DOHH2 (cell line): ENCODE data around the gene TRAP1.
A peak's percentile ranks its signal among the peaks of the same experiment; 100 is the strongest.

Experiments used
- H3F3A ChIP-seq: fragments of 200-600 bp; sonication (generic), shearing (Covaris generic); 2 replicates; pipeline ENCODE4 v1.6.0; 2016; ENCODE audit warnings: antibody characterized with exemption, mild to moderate bottlenecking; ENCODE audit not compliant: control insufficient read depth, insufficient read depth
- H3K27ac ChIP-seq: fragments of 200-600 bp; sonication (generic); 2 replicates; pipeline ENCODE4 v1.5.1; 2014; ENCODE audit warnings: low read depth, mild to moderate bottlenecking, low read length, moderate library complexity
- H3K27me3 ChIP-seq: fragments of 200-600 bp; sonication (generic); 2 replicates; pipeline ENCODE4 v1.6.1; 2014; ENCODE audit warnings: mild to moderate bottlenecking, low read length, mixed read lengths; ENCODE audit not compliant: control insufficient read depth
- H3K36me3 ChIP-seq: fragments of 200-600 bp; sonication (generic); 2 replicates; pipeline ENCODE4 v1.6.1; 2014; ENCODE audit warnings: mild to moderate bottlenecking, low read length, moderate library complexity, mixed read lengths; ENCODE audit not compliant: control insufficient read depth
- H3K4me1 ChIP-seq: fragments of 200-600 bp; sonication (generic); 2 replicates; pipeline ENCODE4 v1.6.1; 2014; ENCODE audit warnings: mild to moderate bottlenecking, low read length, mixed read lengths; ENCODE audit not compliant: control insufficient read depth
- H3K4me2 ChIP-seq: fragments of 200-600 bp; sonication (generic); 2 replicates; pipeline ENCODE4 v1.6.0; 2014; ENCODE audit warnings: mild to moderate bottlenecking, low read length, moderate library complexity
- H3K4me3 ChIP-seq: fragments of 200-600 bp; sonication (generic); 2 replicates; pipeline ENCODE4 v1.5.1; 2014; ENCODE audit warnings: mild to moderate bottlenecking, low read length, mixed read lengths
- H3K79me2 ChIP-seq: fragments of 200-600 bp; sonication (generic); 2 replicates; pipeline ENCODE4 v1.6.1; 2014; ENCODE audit warnings: mild to moderate bottlenecking, low read length, mixed read lengths; ENCODE audit not compliant: control insufficient read depth
- H3K9me2 ChIP-seq: fragments of 200-600 bp; sonication (generic); replicated peaks from 2 replicates; pipeline ENCODE4 v1.6.1; 2014; ENCODE audit warnings: mild to moderate bottlenecking, low read length, mixed read lengths; ENCODE audit not compliant: control insufficient read depth
- H3K9me3 ChIP-seq: fragments of 200-600 bp; sonication (generic); 2 replicates; pipeline ENCODE4 v1.6.1; 2014; ENCODE audit warnings: antibody characterized with exemption, low read length, mixed read lengths; ENCODE audit not compliant: control insufficient read depth, insufficient read depth
- H4K20me1 ChIP-seq: fragments of 200-600 bp; sonication (generic); 2 replicates; pipeline ENCODE4 v1.6.0; 2014; ENCODE audit warnings: low read depth, mild to moderate bottlenecking, antibody characterized with exemption, low read length, moderate library complexity; ENCODE audit not compliant: control insufficient read depth, insufficient read depth
- EZH2phosphoT487 ChIP-seq: fragments of 200-600 bp; sonication (generic); IDR thresholded peaks from 2 replicates; pipeline ENCODE4 v1.6.1; 2017; ENCODE audit warnings: borderline replicate concordance, mild to moderate bottlenecking, antibody characterized with exemption, low read length, moderate library complexity, mixed read lengths
- TF ChIP-seq, protein P1 (sequence below): fragments of 200-600 bp; sonication (generic); IDR thresholded peaks from one replicate; pipeline ENCODE4 v1.5.1; 2014; ENCODE audit warnings: antibody characterized with exemption, mild to moderate bottlenecking, low read depth, low read length; ENCODE audit not compliant: poor library complexity, severe bottlenecking

The TRAP1 gene

DNA sequence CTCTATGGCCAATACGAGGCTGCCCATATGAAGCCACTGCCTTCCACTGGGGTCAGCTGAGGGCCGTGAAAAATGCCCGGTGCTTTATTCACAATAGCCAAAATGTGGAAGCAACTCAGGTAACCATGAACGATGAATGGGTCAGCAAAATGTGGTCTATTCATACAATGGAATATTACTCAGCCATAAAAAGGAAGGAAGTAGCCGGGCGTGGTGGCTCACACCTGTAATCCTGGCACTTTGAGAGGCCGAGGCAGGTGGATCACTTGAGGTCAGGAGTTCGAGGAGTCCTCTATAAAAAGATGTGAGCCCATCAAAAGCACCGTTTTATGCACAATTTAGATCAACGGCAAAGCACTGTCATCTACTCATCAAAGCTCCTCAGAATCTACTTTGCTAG, 5.2 kb upstream of the TRAP1 start:
- no peaks in the 10 kb centered on the region for H3K9me2 ChIP-seq
- H3K27me3 ChIP-seq, result no peaks in the 10 kb centered on the region
- TF ChIP-seq, protein P1, sequence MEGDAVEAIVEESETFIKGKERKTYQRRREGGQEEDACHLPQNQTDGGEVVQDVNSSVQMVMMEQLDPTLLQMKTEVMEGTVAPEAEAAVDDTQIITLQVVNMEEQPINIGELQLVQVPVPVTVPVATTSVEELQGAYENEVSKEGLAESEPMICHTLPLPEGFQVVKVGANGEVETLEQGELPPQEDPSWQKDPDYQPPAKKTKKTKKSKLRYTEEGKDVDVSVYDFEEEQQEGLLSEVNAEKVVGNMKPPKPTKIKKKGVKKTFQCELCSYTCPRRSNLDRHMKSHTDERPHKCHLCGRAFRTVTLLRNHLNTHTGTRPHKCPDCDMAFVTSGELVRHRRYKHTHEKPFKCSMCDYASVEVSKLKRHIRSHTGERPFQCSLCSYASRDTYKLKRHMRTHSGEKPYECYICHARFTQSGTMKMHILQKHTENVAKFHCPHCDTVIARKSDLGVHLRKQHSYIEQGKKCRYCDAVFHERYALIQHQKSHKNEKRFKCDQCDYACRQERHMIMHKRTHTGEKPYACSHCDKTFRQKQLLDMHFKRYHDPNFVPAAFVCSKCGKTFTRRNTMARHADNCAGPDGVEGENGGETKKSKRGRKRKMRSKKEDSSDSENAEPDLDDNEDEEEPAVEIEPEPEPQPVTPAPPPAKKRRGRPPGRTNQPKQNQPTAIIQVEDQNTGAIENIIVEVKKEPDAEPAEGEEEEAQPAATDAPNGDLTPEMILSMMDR, result no peak
- no peak for TF ChIP-seq EZH2phosphoT487
- no peak overlapping the region for H3K4me2 ChIP-seq
- peaks cover under 1% of the 10 kb centered on the region for H3K36me3 ChIP-seq
- 0 out of 2 replicates have a peak, but pooled peaks cover 2% of the 10 kb centered on the region for H3F3A ChIP-seq
- H3K9me3 ChIP-seq, result no peaks in the 10 kb centered on the region
- peaks cover 8% of the 10 kb centered on the region for H3K79me2 ChIP-seq
- H3K27ac ChIP-seq, result no peak overlapping the region
- no peak overlapping the region for H3K4me3 ChIP-seq
- peaks cover 13% of the 10 kb centered on the region for H3K4me1 ChIP-seq
- peaks cover 7% of the 10 kb centered on the region; the same call in 1 of the 2 replicates for H4K20me1 ChIP-seq

DNA sequence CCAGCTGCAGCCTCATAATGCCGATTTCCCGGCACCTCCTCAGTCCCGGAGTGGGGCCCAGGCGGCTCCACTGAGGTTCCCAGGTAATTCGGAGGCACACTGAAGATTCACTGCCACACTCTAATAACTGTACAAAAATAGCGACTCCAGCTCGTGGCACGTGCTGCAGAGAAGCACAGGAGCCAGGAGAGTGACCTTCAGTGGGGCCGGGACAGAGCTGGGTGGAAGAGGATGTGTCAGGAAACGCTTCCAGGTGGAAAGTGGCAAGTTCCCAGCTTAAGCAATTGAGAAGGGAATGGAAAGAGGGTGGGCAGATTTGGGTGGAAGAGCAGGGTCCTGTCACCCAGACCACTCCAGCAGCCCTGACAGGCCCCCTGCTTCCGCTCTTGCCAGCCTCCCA, 3.1 kb upstream of the TRAP1 start:
- peaks cover 29% of the 10 kb centered on the region for H3K79me2 ChIP-seq
- H3K4me3 ChIP-seq, result no peak overlapping the region
- H3F3A ChIP-seq, result no peaks in the 10 kb centered on the region
- peaks cover 15% of the 10 kb centered on the region for H3K36me3 ChIP-seq
- H3K4me1 ChIP-seq, result peaks cover 23% of the 10 kb centered on the region
- no peak overlapping the region for H3K4me2 ChIP-seq
- H3K9me3 ChIP-seq, result no peaks in the 10 kb centered on the region
- peaks cover 8% of the 10 kb centered on the region for H4K20me1 ChIP-seq
- H3K9me2 ChIP-seq, result no peaks in the 10 kb centered on the region
- no peak overlapping the region for H3K27ac ChIP-seq
- no peak for TF ChIP-seq EZH2phosphoT487
- TF ChIP-seq, protein P1, result no peak
- H3K27me3 ChIP-seq, result no peaks in the 10 kb centered on the region

DNA sequence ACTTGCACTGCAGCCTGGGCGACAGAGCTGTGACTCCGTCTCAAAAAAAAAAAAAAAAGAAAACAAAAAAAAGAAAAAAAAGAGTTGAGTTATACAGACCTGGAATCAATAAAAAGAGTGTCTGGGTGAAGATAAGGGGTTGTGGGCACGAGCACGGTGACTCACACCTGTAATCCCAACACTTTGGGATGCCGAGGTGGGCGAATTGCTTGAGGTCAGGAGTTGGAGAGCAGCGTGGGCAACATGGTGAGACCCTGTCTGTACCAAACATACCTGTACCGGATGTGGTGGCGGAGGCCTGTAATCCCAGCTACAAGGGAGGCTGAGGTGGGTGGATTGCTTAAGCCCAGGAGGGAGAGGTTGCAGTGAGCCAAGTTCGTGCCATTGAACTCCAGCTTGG, 1.3 kb upstream of the TRAP1 start:
- Histone ChIP-seq H3K9me2 (no peaks in the 10 kb centered on the region), H4K20me1 (peaks cover 4% of the 10 kb centered on the region; the same call in 1 of the 2 replicates), H3K79me2 (peaks cover 47% of the 10 kb centered on the region), H3K36me3 (peaks cover 30% of the 10 kb centered on the region), H3K27ac (no peak overlapping the region), H3K9me3 (no peaks in the 10 kb centered on the region), H3K4me3 (no peak overlapping the region), H3F3A (no peaks in the 10 kb centered on the region), H3K27me3 (no peaks in the 10 kb centered on the region), H3K4me1 (peaks cover 31% of the 10 kb centered on the region), H3K4me2 (peak overlapping the region; percentile 95)
- no peak for TF ChIP-seq EZH2phosphoT487
- TF ChIP-seq, protein P1, result no peak
